HG03460 (cell line): Measurements from ENCODE around the gene AP3S2.

ENCODE experiments used
- ATAC-seq: cut with Tn5 transposase; IDR thresholded peaks from one replicate; pipeline ENCODE4 v1.9.1; 2021; ENCODE audit not compliant: unreplicated experiment

AP3S2 gene

DNA sequence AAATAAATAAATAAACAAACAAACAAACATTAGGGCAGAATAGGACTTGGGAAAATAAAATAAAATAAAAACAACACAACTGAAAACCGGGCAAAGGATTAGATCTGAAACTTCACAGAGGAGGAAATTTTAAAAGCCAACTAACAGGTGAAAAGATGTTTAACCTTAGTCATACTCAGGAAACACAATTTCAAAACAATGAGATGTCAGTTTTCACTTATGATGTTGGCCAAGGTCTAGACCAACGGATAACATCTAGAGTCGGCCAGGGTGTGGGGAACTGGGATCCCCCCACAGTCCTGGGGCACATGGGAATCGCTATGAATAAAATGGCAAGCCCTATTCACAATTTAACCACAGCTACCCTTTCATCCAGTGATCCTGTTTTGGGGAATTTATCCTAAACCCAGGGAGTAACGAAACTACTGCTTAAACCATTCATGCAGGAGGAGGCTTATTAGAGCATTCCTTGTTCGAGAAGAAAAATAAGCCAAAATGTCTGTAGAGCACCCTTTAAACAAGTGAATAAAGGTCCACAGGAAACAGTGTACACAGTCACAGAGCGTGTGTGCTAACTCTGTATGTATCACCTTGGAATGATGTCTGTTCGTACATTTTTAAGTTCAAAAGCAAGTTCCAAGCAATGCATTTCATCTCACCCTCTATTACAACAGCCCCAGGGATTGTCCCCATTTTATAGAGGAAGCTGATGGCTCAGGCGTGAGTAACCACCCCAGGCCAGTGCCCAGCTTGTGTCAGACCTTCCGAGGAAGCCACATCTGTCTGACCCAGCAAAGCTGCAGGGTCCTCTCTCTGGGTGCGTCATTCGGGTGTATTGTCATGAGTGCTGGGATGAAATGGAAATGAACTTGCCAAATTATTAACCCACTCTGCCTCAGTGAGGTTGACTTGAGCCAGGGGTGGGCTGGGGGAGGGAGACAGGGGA, 72.9 kb downstream of the AP3S2 start:
- no peak for ATAC-seq

- no peak for ATAC-seq
Observed at GRCh38 chr15:89818287-89818686, 75.5 kb downstream of the AP3S2 start.

GRCh38 chr15:89817701-89818280, 76.0 kb downstream of the AP3S2 start:
- no peak for ATAC-seq

DNA sequence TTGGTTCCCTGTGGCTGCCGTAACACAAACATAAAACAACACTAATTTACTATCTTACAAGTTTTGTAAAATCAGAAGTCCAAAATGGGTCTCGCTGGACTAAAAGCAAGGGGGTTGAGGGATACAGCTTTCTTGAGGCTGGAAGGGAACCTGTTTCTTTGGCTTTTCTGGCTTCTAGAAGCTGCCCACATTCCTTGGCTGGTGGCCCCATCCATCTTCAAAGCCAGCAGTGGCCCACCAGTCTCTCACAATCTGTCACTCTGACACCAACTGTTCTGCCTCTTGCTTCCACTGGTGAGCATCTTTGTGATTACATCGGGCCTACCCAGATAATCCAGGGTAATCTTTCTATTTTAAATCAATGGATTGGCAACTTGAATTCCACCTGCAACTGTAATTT, 78.0 kb downstream of the AP3S2 start:
- no peak for ATAC-seq

- no peak for ATAC-seq
Observed at GRCh38 chr15:89814112-89814742, 79.6 kb downstream of the AP3S2 start.

- ATAC-seq = no peak
Observed at GRCh38 chr15:89813381-89814111, 80.2 kb downstream of the AP3S2 start.

DNA sequence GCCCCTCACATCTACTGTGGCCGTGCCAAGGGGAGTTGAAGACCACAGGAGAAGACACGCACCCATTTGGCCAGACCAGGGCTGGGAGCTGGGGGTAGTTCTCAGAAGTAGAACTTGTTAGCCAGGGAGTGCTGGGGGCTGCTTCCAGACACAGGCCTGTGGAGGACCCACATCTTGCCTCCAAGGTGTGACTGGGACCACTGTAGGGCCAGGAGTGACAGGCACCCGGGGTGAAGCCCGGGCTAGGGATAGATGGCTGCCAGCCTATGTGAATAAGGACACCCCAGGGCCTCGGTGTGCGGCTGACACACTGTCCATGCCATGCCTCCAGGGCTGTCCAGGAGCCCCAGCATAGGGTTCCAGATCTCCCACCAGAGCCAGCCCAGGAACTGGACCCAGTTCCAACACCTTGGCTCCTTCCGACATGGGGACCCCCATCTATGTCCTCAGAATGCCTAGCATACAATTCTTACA, 80.9 kb downstream of the AP3S2 start:
- ATAC-seq = no peak

DNA sequence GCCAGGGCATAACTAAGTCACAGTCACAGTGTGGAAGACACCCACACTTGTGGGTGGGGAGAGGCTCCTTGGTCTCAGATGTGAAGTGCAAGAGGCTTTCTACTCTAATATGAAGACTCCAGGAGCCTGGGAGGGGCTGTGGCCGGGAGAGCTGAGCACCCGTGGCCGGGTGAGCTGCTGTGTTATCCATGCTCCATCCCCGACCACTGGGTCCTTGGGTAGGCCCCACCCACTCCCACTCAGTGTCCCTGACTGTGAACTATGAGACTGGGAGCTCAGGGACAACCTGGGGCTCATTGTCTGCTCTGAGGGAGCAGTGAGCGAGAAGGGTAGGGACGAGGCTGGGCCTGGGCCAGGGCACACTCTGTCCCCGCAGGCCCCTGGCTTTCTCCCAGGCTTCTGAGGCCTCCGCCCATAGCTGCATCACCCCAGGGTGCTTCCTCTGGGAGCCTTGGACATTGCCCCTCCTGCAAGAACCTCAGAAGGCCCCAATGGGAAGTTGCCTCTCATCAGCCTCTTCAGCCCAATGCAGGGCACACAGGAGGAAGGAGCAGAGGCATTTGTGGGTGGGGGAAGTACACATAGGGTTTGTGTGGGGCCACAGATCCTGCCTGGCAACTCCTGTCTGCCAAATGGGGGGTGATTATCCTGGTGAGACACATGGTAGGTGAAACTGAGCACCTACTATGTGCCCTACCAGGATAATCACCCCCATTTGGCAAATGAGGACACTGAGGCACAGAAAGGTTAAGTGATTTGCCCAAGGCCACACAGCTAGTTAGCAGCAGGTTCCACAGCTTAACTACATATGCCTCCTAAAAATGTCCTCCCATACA, 81.6 kb downstream of the AP3S2 start:
- ATAC-seq = no peak

DNA sequence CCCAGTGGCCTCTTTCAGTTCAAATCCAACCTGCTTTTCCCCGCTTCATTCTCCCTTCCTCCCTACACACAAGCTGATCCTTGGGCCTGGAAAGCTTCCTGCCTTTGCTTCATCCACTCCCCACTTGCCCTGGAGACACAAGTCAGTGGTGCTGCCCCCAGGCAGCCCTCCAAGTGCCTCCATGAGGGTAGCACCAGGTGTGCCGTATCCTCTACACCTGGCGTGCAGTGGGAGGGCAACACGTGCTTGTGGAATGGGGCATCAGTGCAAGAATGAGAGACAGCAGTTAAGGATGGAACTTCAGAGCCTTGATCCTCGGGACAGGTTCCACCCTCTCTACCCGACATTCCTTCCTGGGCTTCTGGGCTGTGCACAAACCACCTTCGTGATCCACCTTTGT, 83.0 kb downstream of the AP3S2 start:
- no peak for ATAC-seq

DNA sequence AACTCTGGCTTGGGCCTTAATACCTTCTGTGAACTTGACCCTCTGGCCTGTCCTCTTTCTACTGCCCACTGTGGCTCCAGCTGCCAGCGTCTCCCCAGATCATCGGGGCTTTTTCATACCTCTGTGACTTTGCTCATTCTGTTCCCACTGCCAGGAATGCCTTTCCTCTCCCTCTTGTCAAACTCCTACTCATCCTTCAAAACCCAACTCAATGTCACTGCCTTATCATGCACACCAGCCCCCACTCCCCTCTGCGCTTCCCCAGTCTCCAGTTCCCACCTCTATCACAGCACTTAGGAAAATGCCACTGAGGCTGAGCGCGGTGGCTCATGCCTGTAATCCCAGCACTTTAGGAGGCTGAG, 84.0 kb downstream of the AP3S2 start:
- ATAC-seq = no peak

- ATAC-seq = no peak
Observed at GRCh38 chr15:89809093-89809786, 84.6 kb downstream of the AP3S2 start.

DNA sequence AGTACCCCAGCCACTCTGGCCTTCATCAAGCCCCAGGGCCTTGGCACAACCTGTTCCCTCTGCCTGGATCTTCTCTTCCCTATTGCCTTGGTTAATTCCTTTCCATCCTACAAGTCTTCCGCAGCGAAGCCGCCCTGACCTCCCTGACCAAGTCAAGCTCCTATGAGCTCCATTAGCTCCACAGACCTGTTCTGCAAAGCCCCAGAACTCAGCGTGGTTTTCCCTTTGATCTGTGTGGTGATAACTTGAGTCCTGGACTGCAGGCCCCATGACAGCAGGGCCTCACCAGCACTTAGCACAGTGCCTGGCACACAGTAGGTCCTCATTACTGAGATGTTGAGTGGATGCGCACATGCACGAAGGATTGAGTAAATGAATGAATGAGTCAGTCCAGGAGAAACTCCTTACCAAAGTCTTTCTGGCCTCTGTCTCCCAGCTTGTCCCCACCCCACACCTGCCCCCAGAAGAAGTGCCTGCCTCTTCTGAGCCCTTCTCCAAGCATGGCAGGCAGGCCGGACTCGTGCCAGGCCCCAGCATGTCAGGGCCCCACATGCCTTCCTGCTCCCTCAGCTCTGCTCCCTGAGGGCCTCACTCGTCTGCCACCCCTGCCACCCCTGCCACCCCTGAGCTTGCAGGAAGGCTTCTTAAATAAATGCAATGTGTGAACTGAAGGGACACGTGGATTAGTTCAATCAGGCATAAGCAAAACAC, 85.5 kb downstream of the AP3S2 start:
- no peak for ATAC-seq

- ATAC-seq = no peak
Observed at GRCh38 chr15:89807689-89808088, 86.1 kb downstream of the AP3S2 start.

DNA sequence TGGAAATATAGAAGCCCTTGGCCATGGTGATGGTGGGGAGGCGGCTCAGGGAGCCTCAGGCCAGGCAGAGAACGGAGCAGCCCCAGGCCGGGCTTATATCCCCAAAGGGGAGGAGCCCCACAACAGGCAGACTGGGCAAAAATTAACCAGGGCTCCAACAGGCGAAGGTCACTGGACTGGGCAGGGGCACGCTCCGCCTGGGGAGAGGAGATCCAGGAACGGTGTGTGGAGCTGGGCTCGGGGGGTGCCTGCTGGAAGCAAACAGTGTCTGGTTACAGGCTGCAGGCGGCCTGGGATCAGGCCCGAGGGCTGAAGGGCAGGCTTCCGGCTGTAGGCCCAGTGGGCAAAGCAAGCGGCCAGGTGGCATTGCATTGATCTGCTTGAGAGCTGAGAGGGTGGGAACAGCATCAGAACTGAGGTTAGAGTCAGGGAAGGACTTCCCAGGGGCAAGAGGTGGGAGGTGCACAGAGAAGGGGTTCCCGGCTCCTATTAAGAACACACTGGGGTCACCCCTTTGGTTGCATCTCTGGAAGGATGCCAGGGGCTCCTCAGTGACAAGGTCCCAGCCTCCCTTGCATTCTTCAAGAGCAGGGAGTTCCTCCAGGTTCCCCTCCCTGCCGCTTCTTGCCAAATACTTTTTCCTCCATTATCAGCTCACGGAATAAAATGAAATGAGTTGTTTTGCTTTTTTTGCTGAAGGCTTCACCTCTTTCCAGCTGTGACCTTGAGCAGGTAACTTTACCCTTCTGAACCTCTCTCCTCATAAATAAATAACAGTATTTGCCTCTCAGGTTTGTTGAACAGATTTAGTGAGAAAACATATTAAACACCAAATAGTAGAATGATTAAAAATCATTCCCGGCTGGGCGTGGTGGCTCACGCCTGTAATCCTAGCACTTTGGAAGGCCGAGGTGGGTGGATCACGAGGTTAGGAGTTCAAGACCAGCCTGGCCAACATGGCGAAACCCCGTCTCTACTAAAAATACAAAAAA, 86.9 kb downstream of the AP3S2 start:
- ATAC-seq = no peak

GRCh38 chr15:89806210-89806558, 87.6 kb downstream of the AP3S2 start:
- ATAC-seq = no peak

DNA sequence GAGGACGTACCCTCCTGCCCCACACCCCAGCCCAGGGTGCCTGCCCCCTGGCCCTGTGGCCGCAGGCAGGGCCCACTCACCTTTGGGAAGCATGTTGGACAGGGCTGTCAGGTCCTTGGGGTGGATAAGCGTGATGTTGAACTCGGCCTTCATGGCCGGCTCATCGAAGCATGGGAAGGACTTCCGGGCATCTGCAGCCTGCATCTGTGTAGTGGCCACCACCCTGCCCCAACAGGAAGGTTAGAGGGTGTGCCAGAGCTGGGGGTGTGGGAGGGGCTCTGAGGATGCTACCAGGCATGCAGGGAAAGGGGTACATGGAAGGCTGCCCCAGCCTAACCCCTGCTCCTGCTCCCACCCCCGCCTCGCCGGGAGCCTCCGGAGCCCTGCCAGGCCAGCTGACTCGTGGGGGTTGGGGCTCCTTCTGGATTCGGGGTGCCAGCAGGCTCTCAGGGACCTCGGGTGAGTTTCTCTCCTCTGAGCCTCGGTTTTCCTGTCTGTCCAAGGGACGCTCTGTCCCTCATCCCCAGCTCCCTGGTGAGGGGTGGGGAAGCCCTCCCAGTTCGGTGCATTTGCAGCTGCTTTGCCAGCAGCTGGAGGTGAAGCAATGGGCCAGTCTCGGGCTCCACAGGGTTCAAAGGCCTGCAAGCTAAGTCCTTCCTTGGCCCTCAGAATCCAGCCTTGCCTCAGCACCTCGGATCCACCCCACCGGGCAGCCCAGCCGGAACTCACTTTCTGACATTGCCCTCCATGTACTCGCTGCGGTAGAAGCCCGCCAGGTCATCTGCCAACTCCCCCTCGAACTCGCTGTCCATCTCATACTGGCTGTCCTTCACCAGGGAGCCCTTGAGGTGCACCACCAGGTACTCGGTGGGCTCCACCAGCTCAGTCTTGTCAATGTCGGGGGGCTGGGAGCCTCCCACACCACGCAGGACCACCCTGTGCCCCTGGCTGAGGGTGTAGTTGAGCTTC, 88.3 kb downstream of the AP3S2 start:
- no peak for ATAC-seq
